ENCODE results near the gene SLX9. TPM values are rescaled to one million over a fixed set of nuclear protein-coding genes. Genes with fewer than 3 reads are reported as not detected.

The SLX9 gene
- total RNA-seq, 2 donors from 2014 or later = 25.3 to 63.9 TPM

GRCh38 chr21:44956356-44957046, 16.7 kb downstream of the SLX9 start:
- Mint-ChIP-seq H3K36me3 (no peaks in the 10 kb centered on the region), H3K9me3 (no peaks in the 10 kb centered on the region), H3K27ac (no peak overlapping the region)

GRCh38 chr21:44957047-44957831, 17.4 kb downstream of the SLX9 start:
- H3K9me3 Mint-ChIP-seq = no peaks in the 10 kb centered on the region
- DNase-seq (ENCODE audit: low spot score in 2 of 2) = no peak
- H3K36me3 Mint-ChIP-seq = no peaks in the 10 kb centered on the region
- H3K27ac Mint-ChIP-seq = peak overlapping the region in 1 of 2 donors; percentile 89
- ATAC-seq = no peak

More at GRCh38 chr21:44956356-44957046, 16.7 kb downstream of the SLX9 start:
- no peak for ATAC-seq
- no peak for DNase-seq (ENCODE audit: low spot score in 2 of 2)

GRCh38 chr21:44957901-44958451, 18.1 kb downstream of the SLX9 start:
- Mint-ChIP-seq H3K27ac (no peak overlapping the region), H3K9me3 (no peaks in the 10 kb centered on the region), H3K36me3 (no peaks in the 10 kb centered on the region)
- ATAC-seq = no peak
- DNase-seq (ENCODE audit: low spot score in 2 of 2) = no peak

DNA sequence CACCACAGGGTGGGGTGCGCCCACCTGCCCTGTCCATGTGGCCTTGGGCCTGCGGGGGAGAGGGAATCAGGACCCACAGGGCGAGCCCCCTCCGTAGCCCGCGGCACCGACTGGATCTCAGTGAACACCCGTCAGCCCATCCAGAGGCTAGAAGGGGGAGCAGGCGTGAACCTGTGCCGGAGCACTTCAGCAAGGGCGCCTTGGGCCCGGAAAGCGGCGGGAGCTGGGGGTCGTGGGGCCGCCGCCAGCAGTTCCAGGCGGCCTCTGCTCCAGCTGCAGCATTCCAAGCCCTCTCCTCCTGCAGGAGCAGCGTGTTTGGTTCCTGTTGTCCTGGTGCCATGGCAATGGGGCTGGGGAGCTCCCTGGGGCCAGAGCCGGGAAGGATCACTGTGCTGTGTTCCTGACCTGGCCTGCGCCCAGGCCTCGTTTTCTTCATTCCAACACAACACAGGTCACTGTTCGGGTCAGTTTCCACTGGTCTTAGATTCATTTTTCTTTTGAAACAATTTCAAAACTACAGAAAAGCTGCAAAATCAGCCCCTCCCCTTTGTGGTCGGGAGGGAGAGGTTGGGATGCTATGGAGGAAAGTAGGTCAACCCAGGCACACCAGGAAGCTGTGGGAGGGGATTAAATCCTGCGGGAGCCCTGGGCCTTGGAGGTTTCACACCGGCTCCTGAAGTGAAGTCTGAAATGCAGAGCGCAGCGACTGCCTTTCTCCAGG, 18.8 kb downstream of the SLX9 start:
- Mint-ChIP-seq H3K9me3 (no peaks in the 10 kb centered on the region), H3K36me3 (peaks cover 3% of the 10 kb centered on the region in 2 donors)
- no peak for ATAC-seq

DNA sequence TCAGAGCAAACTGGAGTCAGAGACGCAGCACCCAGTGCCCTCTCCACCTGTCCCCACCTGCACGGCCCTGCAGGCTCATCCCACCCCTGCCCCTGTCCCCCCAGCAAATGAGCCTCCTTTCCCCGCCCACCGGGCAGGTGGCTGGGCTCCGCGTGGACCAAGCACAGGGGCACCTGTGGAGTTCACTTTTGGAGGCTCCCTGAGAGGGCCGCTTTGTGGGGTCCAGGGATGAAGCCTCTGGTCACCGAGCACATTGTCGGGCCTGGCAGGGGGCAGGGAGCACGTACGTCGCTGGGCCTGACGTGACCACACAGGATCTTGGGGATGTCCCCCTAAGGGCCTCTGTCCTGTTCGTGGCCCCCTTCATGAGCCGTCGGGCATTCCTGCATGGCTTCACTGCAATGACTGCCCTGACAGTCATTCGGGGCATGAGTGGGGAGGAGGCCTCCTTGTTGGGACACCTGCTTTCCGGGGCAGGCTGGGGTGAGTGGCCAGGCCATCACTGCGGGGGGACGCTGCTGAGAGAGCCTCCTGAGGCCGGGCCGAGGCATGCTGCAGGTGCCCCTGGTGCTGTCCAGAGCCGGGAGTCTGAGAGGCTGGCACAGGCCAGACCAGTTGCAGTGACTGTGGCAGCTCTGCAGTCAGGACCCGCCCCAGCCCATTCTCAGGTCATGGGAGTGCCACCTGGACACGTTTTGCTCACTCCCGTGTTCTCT, 19.7 kb downstream of the SLX9 start:
- Mint-ChIP-seq H3K36me3 (peaks cover 4 to 5% of the 10 kb centered on the region in 2 donors), H3K9me3 (no peaks in the 10 kb centered on the region), H3K27ac (no peak overlapping the region)
- ATAC-seq = no peak
- DNase-seq (ENCODE audit: low spot score in 2 of 2) = no peak

More for the DNA sequence above, 18.8 kb downstream of the SLX9 start:
- H3K27ac Mint-ChIP-seq = peak overlapping the region in 1 of 2 donors; percentile 50
- no peak for DNase-seq (ENCODE audit: low spot score in 2 of 2)

- ATAC-seq (no peak), DNase-seq (ENCODE audit: low spot score in 2 of 2) (no peak)
- Mint-ChIP-seq H3K9me3 (no peaks in the 10 kb centered on the region), H3K27ac (no peak overlapping the region), H3K36me3 (peaks cover 4 to 5% of the 10 kb centered on the region in 2 donors)
These were observed 20.6 kb downstream of the SLX9 start for GRCh38 chr21:44960141-44961092.

DNA sequence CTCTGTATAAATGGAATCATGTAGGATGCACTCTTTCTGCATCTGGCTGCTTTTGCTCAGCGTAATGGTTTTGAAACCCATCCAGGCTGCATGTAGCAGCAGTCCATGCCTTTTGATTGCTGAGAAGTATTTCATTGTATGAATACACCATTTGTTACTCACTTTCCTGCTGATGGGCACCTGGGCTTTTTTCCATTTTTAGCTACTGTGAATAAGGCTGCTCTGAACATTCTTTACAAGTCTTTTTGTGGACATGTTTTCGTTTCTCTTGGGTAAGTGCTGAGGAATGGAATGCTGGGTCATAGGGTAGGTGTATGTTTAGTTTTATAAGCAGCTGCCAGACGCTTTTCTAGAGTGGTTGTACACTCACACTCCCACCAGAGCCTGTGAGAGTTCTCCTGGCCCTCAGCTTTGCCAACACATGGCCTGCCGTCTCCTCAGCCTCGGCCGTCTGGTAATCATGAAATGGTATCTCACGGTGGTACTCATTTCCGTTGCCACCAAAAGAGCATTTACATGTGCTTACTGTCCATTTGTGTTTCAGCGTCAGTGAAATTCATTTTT, 22.7 kb downstream of the SLX9 start:
- ATAC-seq = no peak
- Mint-ChIP-seq H3K36me3 (peaks cover 4 to 5% of the 10 kb centered on the region in 2 donors), H3K27ac (no peak overlapping the region), H3K9me3 (no peaks in the 10 kb centered on the region)
- DNase-seq (ENCODE audit: low spot score in 2 of 2) = no peak

DNA sequence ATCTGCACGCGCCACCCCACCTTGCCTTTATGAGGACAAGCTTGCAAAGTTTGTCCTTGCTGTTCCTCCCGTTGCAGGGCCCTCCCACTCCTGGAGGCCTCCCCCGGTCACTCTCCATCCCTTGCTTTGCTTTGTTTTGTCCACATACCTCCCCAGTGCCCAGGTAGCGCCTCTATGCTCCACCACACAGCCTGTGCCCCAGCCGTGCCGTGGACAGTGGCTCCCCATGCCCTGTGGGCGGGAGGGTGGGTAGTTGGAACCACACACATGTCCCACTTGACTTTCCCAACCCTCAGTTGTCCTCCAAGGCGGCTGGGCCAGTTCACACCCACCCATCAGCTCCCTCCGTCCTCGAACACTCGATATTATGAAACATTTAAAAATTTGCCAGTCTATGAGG, 24.6 kb downstream of the SLX9 start:
- DNase-seq (ENCODE audit: low spot score in 2 of 2) (no peak), ATAC-seq (no peak)
- Mint-ChIP-seq H3K27ac (peak overlapping the region in 1 of 2 donors; percentile 93), H3K36me3 (peaks cover 4 to 8% of the 10 kb centered on the region in 2 donors), H3K9me3 (no peaks in the 10 kb centered on the region)

- no peaks in the 10 kb centered on the region for H3K9me3 Mint-ChIP-seq
- DNase-seq (ENCODE audit: low spot score in 2 of 2) (no peak), ATAC-seq (peak; percentile 73 to 79)
- peaks cover 4 to 11% of the 10 kb centered on the region in 2 donors for H3K36me3 Mint-ChIP-seq
- no peak overlapping the region for H3K27ac Mint-ChIP-seq
These were observed 25.6 kb downstream of the SLX9 start for GRCh38 chr21:44965251-44966022.

- ATAC-seq (no peak), DNase-seq (ENCODE audit: low spot score in 2 of 2) (no peak)
- H3K9me3 Mint-ChIP-seq = no peaks in the 10 kb centered on the region
- no peak overlapping the region for H3K27ac Mint-ChIP-seq
- H3K36me3 Mint-ChIP-seq = peaks cover 4 to 11% of the 10 kb centered on the region in 2 donors
These were observed 26.6 kb downstream of the SLX9 start for GRCh38 chr21:44966135-44967081.

- H3K27ac Mint-ChIP-seq = no peak overlapping the region
- peaks cover 4 to 11% of the 10 kb centered on the region in 2 donors for H3K36me3 Mint-ChIP-seq
- peak in 1 of 2 donors; percentile 5 for ATAC-seq
- no peaks in the 10 kb centered on the region for H3K9me3 Mint-ChIP-seq
- DNase-seq (ENCODE audit: low spot score in 2 of 2) = no peak
These were observed 27.5 kb downstream of the SLX9 start for GRCh38 chr21:44967082-44968047.

GRCh38 chr21:44969066-44969670, 29.3 kb downstream of the SLX9 start:
- no peak for DNase-seq (ENCODE audit: low spot score in 2 of 2)
- no peak for ATAC-seq
- Mint-ChIP-seq H3K36me3 (peaks cover 0 to 5% of the 10 kb centered on the region in 2 donors), H3K9me3 (no peaks in the 10 kb centered on the region), H3K27ac (peak overlapping the region in 1 of 2 donors; percentile 61)
